ENCODE results near the gene VPS9D1. TPM values are rescaled to one million over a fixed set of nuclear protein-coding genes. Genes with fewer than 3 reads are reported as not detected.

Gene VPS9D1
- total and polyA plus RNA-seq, 2 donors (not counting 1 experiment from before 2014, with no cell fraction given): 6.3 to 13.0 TPM

- Histone ChIP-seq H3K36me3 (ENCODE audit: control insufficient read depth, insufficient read depth, low read length) (peaks cover 11% of the 10 kb centered on the region), H3K27me3 (ENCODE audit: control insufficient read depth, insufficient read depth, low read length) (no peaks in the 10 kb centered on the region), H2AFZ (ENCODE audit: low read length) (no peak overlapping the region)
Measured at GRCh38 chr16:89748076-89748475, 27.4 kb upstream of the VPS9D1 start.

GRCh38 chr16:89746043-89746442 lies 25.3 kb upstream of the VPS9D1 start:
- H3K4me3 ChIP-seq (replicated peaks in 1 of 4; ENCODE audit: control extremely low read depth in 1 of 4, insufficient read depth in 1 of 4, low read depth in 3 of 4, low read length in 4 of 4): no peak overlapping the region
- no peaks in the 10 kb centered on the region for H3K27me3 ChIP-seq (ENCODE audit: control insufficient read depth, insufficient read depth, low read length)
- H3K36me3 ChIP-seq (ENCODE audit: control insufficient read depth, insufficient read depth, low read length): peaks cover 11% of the 10 kb centered on the region
- TF ChIP-seq EZH2 (IDR thresholded peaks at IDR 0.05; ENCODE audit: low read length, missing control alignments): no peak
- H3K9me3 ChIP-seq (ENCODE audit: control insufficient read depth, insufficient read depth, low read depth, low read length): no peaks in the 10 kb centered on the region
- H3K4me1 ChIP-seq (ENCODE audit: control insufficient read depth, extremely low read depth, insufficient read depth, low read length): no peaks in the 10 kb centered on the region
- no peak overlapping the region for H3K4me2 ChIP-seq (ENCODE audit: extremely low read depth, insufficient read depth, low read length)
- H3K79me2 ChIP-seq (ENCODE audit: control insufficient read depth, insufficient read depth, low read length): no peaks in the 10 kb centered on the region
- no peak for DNase-seq (ENCODE audit: low read depth in 2 of 2)
- no peak overlapping the region for H3K9ac ChIP-seq (ENCODE audit: insufficient read depth, low read length)
- H3K27ac ChIP-seq (ENCODE audit: insufficient read depth, low read length): no peak overlapping the region
- H4K20me1 ChIP-seq (ENCODE audit: control insufficient read depth, extremely low read depth, insufficient read depth, low read length): no peaks in the 10 kb centered on the region
- H2AFZ ChIP-seq (ENCODE audit: low read length): no peak overlapping the region

More at GRCh38 chr16:89748076-89748475, 27.4 kb upstream of the VPS9D1 start:
- Histone ChIP-seq H3K9me3 (ENCODE audit: control insufficient read depth, insufficient read depth, low read depth, low read length) (no peaks in the 10 kb centered on the region), H3K27ac (ENCODE audit: insufficient read depth, low read length) (no peak overlapping the region), H3K4me3 (replicated peaks in 1 of 4; ENCODE audit: control extremely low read depth in 1 of 4, insufficient read depth in 1 of 4, low read depth in 3 of 4, low read length in 4 of 4) (no peak overlapping the region), H3K79me2 (ENCODE audit: control insufficient read depth, insufficient read depth, low read length) (no peaks in the 10 kb centered on the region), H3K4me1 (ENCODE audit: control insufficient read depth, extremely low read depth, insufficient read depth, low read length) (no peaks in the 10 kb centered on the region), H3K4me2 (ENCODE audit: extremely low read depth, insufficient read depth, low read length) (no peak overlapping the region), H4K20me1 (ENCODE audit: control insufficient read depth, extremely low read depth, insufficient read depth, low read length) (no peaks in the 10 kb centered on the region), H3K9ac (ENCODE audit: insufficient read depth, low read length) (no peak overlapping the region)
- TF ChIP-seq CTCF (conservative IDR thresholded peaks at IDR 0.05 in 1 of 2, IDR thresholded peaks at IDR 0.05 in 1 of 2; ENCODE audit: low read depth in 1 of 2, low read length in 2 of 2): no peak
- no peak for TF ChIP-seq EZH2 (IDR thresholded peaks at IDR 0.05; ENCODE audit: low read length, missing control alignments)
- no peak for DNase-seq (ENCODE audit: low read depth in 2 of 2)

GRCh38 chr16:89744813-89745212 lies 24.1 kb upstream of the VPS9D1 start:
- H3K4me2 ChIP-seq (ENCODE audit: extremely low read depth, insufficient read depth, low read length): no peak overlapping the region
- no peak overlapping the region for H2AFZ ChIP-seq (ENCODE audit: low read length)

More at GRCh38 chr16:89744813-89745212, 24.1 kb upstream of the VPS9D1 start:
- no peaks in the 10 kb centered on the region for H3K79me2 ChIP-seq (ENCODE audit: control insufficient read depth, insufficient read depth, low read length)
- DNase-seq (ENCODE audit: low read depth in 2 of 2): no peak
- H3K27me3 ChIP-seq (ENCODE audit: control insufficient read depth, insufficient read depth, low read length): no peaks in the 10 kb centered on the region
- H3K9ac ChIP-seq (ENCODE audit: insufficient read depth, low read length): no peak overlapping the region
- H3K36me3 ChIP-seq (ENCODE audit: control insufficient read depth, insufficient read depth, low read length): peaks cover 13% of the 10 kb centered on the region
- no peaks in the 10 kb centered on the region for H3K9me3 ChIP-seq (ENCODE audit: control insufficient read depth, insufficient read depth, low read depth, low read length)
- H4K20me1 ChIP-seq (ENCODE audit: control insufficient read depth, extremely low read depth, insufficient read depth, low read length): no peaks in the 10 kb centered on the region
- H3K4me3 ChIP-seq (replicated peaks in 1 of 4; ENCODE audit: control extremely low read depth in 1 of 4, insufficient read depth in 1 of 4, low read depth in 3 of 4, low read length in 4 of 4): no peak overlapping the region
- H3K4me1 ChIP-seq (ENCODE audit: control insufficient read depth, extremely low read depth, insufficient read depth, low read length): no peaks in the 10 kb centered on the region
- no peak overlapping the region for H3K27ac ChIP-seq (ENCODE audit: insufficient read depth, low read length)
- TF ChIP-seq CTCF (conservative IDR thresholded peaks at IDR 0.05 in 1 of 2, IDR thresholded peaks at IDR 0.05 in 1 of 2; ENCODE audit: low read depth in 1 of 2, low read length in 2 of 2) (no peak), EZH2 (IDR thresholded peaks at IDR 0.05; ENCODE audit: low read length, missing control alignments) (no peak)
